Stimulated activated CD4-positive, alpha-beta T cell treated with anti-CD3 and anti-CD28 coated beads, Interleukin-1b, Interleukin-23, amount 100 ng/mL, for 1 hour (primary cell): ENCODE measurements around the gene USP9X.
"Not testable (repeated sequence)": the region's sequence is repeated elsewhere in the genome, so short reads cannot be mapped to it uniquely, and the experiment has no call there.

Source experiments
- DNase-seq, 2 donors: peaks; one replicate each; pipeline ENCODE4 v3.0.0-alpha.2; 2020; ENCODE audit warnings: low read depth in 2 of 2

USP9X gene

GRCh38 chrX:41127477-41128192, 42.4 kb downstream of the USP9X start:
- DNase-seq: no peak

GRCh38 chrX:41128955-41129354, 43.7 kb downstream of the USP9X start:
- no peak for DNase-seq

- DNase-seq: no peak
Observed at GRCh38 chrX:41131766-41132165, 46.5 kb downstream of the USP9X start.

GRCh38 chrX:41133551-41133950, 48.3 kb downstream of the USP9X start:
- DNase-seq: no peak

- no peak for DNase-seq
Observed at GRCh38 chrX:41137589-41137988, 52.3 kb downstream of the USP9X start.

- DNase-seq: no peak
Observed at GRCh38 chrX:41142130-41142910, 57.1 kb downstream of the USP9X start.

- DNase-seq: no peak
Observed at GRCh38 chrX:41144873-41145272, 59.6 kb downstream of the USP9X start.

- no peak for DNase-seq
Observed at GRCh38 chrX:41145920-41146608, 60.8 kb downstream of the USP9X start.

GRCh38 chrX:41148553-41148952, 63.3 kb downstream of the USP9X start:
- no peak for DNase-seq

GRCh38 chrX:41150043-41150442, 64.8 kb downstream of the USP9X start:
- DNase-seq: no peak

GRCh38 chrX:41151726-41152125, 66.5 kb downstream of the USP9X start:
- DNase-seq: not testable (repeated sequence)

- no peak for DNase-seq
Observed at GRCh38 chrX:41152221-41152620, 67.0 kb downstream of the USP9X start.

GRCh38 chrX:41153448-41153847, 68.2 kb downstream of the USP9X start:
- DNase-seq: no peak

- DNase-seq: no peak
Observed at GRCh38 chrX:41153957-41154356, 68.7 kb downstream of the USP9X start.

GRCh38 chrX:41164449-41164848, 79.2 kb downstream of the USP9X start:
- no peak for DNase-seq

- no peak for DNase-seq
Observed at GRCh38 chrX:41167888-41168287, 82.6 kb downstream of the USP9X start.

GRCh38 chrX:41176263-41176662, 91.0 kb downstream of the USP9X start:
- no peak for DNase-seq

- DNase-seq: no peak
Observed at GRCh38 chrX:41177297-41177696, 92.1 kb downstream of the USP9X start.

GRCh38 chrX:41178201-41178600, 93.0 kb downstream of the USP9X start:
- no peak for DNase-seq

- no peak for DNase-seq
Observed at GRCh38 chrX:41180194-41180908, 95.1 kb downstream of the USP9X start.

- DNase-seq: no peak
Observed at GRCh38 chrX:41184312-41184711, 99.1 kb downstream of the USP9X start.

GRCh38 chrX:41186946-41187345, 101.7 kb downstream of the USP9X start:
- not testable (repeated sequence) for DNase-seq
